Right ventricle myocardium superior (tissue), 1 donor: ENCODE results near the gene PIGL. TPM values are rescaled to one million over a fixed set of nuclear protein-coding genes. Genes with fewer than 3 reads are reported as not detected.

Source experiments
- ATAC-seq: fragments of 200-7000 bp; cut with Tn5 transposase; one replicate; pipeline ENCODE4 v1.9.1; 2020; ENCODE audit warnings: mild to moderate bottlenecking; ENCODE audit not compliant: poor library complexity
- DNase-seq: peaks from one replicate; pipeline ENCODE4 v3.0.0-alpha.2; 2020
- intact Hi-C: fragments of 100-400 bp; cut with DNase I; formaldehyde crosslinking; loops from one replicate; pipeline ENCODE4 v1.11.2; 2022
- microRNA-seq: library from miRNA; unstranded; fragments of <30 nt; microRNA quantifications from one replicate; pipeline ENCODE4 v1.2.0, GENCODE V29; 2020
- total RNA-seq: library from RNA; stranded (reverse); fragmentation: NEBNext Ultra II Directional; extraction: Animal tissue kit (Norgen Biotek cat#: 25700); gene quantifications from one replicate; pipeline ENCODE4 v1.2.1, GENCODE V29; 2021
- donor health status: DM: no; HTN: yes; CAD: no; lungs with severe emphysema.

Gene PIGL
- total RNA-seq, 1 donor from 2014 or later, result 8.2 TPM

DNA sequence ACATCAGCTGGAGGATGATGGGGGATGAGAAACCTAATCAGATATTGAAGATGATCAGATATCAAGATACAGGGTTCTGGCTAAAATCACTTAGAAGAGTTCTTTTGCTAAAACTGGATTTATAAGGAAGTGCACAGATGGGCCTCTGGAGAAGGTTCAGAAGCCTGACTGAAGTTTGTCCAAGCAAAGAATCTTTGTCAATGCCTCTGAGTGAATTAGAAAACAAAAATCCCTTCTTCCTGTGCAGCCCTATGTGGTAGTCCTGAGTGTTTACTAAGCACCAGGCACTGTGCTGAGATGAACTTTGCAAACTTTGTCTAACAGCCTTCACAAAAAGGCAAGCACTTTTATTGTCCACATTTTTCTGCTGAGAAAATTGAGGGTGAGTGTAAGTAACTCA is 147.6 kb downstream of the PIGL start:
- DNase-seq (no peak), ATAC-seq (no peak)
- intact Hi-C loops, result no loop called here

DNA sequence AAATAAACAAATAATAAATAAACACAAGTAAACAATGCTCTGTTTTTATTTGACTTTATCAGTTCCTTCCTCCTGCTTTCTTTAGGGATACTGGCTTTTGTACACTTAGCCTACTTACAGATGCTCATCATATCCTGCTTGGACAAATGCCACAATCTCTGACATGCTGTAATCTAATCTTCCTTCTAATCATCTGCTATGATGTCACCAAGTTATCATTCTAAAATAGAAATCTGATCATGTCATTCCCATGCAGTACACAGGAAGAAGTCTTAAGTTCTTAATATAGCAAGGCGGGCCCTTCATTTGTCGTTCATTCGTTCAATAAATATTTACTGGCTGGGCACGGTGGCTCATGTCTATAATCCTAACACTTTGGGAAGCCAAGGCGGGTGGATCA is 154.7 kb downstream of the PIGL start:
- DNase-seq, result no peak
- intact Hi-C loops, result no loop called here
- ATAC-seq, result peak; percentile 10

DNA sequence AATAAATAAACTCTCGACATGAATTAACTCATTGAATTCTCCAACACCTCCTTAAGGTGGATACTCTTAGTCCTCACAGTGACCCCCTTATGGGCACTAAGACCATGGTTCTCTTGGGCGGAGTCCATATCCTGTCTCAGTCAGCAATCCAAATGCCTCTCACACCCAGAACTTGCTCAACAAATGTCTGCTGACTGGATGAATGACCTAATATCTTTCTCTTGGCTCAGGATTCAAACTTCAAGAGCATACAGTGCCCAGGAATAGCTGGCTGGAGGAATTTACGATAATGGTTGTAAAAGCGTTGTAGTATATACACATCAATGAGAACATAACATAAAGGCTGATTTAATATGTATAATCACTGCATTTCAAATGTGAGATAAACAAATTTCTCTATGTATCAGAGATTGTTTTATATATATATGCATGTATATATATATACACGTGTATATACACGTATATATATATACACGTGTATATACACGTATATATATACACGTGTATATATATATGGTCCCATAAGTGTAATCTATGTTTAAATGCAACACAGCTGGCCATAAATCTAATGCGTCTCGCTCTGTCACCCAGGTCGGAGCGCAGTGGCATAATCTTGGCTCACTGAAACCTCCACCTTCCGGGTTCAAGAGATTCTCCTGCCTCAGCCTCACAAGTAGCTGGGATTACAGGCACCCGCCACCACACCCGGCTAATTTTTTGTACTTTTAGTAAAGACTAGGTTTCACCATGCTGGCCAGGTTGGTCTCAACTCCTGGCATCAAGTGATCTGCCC is 157.3 kb downstream of the PIGL start:
- DNase-seq (no peak), ATAC-seq (peak; percentile 93)
- intact Hi-C loops, result no loop called here

Small RNA genes lying within 50 kb of the gene (microRNA-seq; reads per million reads assigned to microRNA genes)
- gene MIR1288, result not detected

Other genes with a start within 250 kb of the PIGL start
- 21.0 TPM for gene ZSWIM7, start 217.5 kb upstream of the PIGL start, total RNA-seq
- 19.0 TPM for gene TTC19, start 217.4 kb upstream of the PIGL start, total RNA-seq
- gene NCOR1, start 1.7 kb upstream of the PIGL start, total RNA-seq, result 61.4 TPM
- 11.9 TPM for gene CENPV, start 136.3 kb downstream of the PIGL start, total RNA-seq
- 1,408 TPM for gene UBB, start 163.9 kb downstream of the PIGL start, total RNA-seq
- gene TRPV2, start 198.4 kb downstream of the PIGL start, total RNA-seq, result 10.3 TPM